ENCODE measurements around the gene CENPB.

The CENPB gene

GRCh38 chr20:3788685-3789155 is 2.2 kb upstream of the CENPB start:
- TF ChIP-seq EP300 (IDR thresholded peaks at IDR 0.05; ENCODE audit: borderline replicate concordance) (no peak), TCF12 (IDR thresholded peaks at IDR 0.05; ENCODE audit: low read depth) (no peak), YY1 (IDR thresholded peaks at IDR 0.05; ENCODE audit: low read depth) (no peak), CEBPB (IDR thresholded peaks at IDR 0.05) (no peak), RAD21 (IDR thresholded peaks at IDR 0.05; ENCODE audit: low read depth) (no peak), REST (IDR thresholded peaks at IDR 0.05; ENCODE audit: low read depth) (no peak), FOXM1 (IDR thresholded peaks at IDR 0.05; ENCODE audit: borderline replicate concordance, low read depth) (no peak), USF1 (IDR thresholded peaks at IDR 0.05) (no peak), EGR1 (IDR thresholded peaks at IDR 0.05) (no peak), ZBTB7A (IDR thresholded peaks at IDR 0.05; ENCODE audit: low read depth) (no peak), MAX (IDR thresholded peaks at IDR 0.05) (no peak), NFIC (IDR thresholded peaks at IDR 0.05) (no peak), CREB1 (IDR thresholded peaks at IDR 0.05; ENCODE audit: low read depth) (no peak), TAF1 (IDR thresholded peaks at IDR 0.05; ENCODE audit: low read depth) (no peak), TEAD4 (IDR thresholded peaks at IDR 0.05) (no peak)

GRCh38 chr20:3787324-3788014 is 929 bp upstream of the CENPB start:
- TF ChIP-seq REST (IDR thresholded peaks at IDR 0.05; ENCODE audit: low read depth) (peak; percentile 53), RAD21 (IDR thresholded peaks at IDR 0.05; ENCODE audit: low read depth) (no peak)

GRCh38 chr20:3786126-3786484 is 435 bp downstream of the CENPB start:
- TF ChIP-seq MAX (IDR thresholded peaks at IDR 0.05): peak; percentile 79
- TF ChIP-seq TEAD4 (IDR thresholded peaks at IDR 0.05): no peak
- no peak for TF ChIP-seq USF1 (IDR thresholded peaks at IDR 0.05)
- TF ChIP-seq YY1 (IDR thresholded peaks at IDR 0.05; ENCODE audit: low read depth): no peak

- TF ChIP-seq EP300 (IDR thresholded peaks at IDR 0.05; ENCODE audit: borderline replicate concordance): no peak
- TF ChIP-seq FOXM1 (IDR thresholded peaks at IDR 0.05; ENCODE audit: borderline replicate concordance, low read depth): no peak
- TF ChIP-seq CEBPB (IDR thresholded peaks at IDR 0.05): no peak
- TF ChIP-seq MAX (IDR thresholded peaks at IDR 0.05): no peak
- no peak for TF ChIP-seq EGR1 (IDR thresholded peaks at IDR 0.05)
- TF ChIP-seq TEAD4 (IDR thresholded peaks at IDR 0.05): no peak
- TF ChIP-seq ZBTB7A (IDR thresholded peaks at IDR 0.05; ENCODE audit: low read depth): no peak
- no peak for TF ChIP-seq REST (IDR thresholded peaks at IDR 0.05; ENCODE audit: low read depth)
- no peak for TF ChIP-seq TAF1 (IDR thresholded peaks at IDR 0.05; ENCODE audit: low read depth)
- TF ChIP-seq CREB1 (IDR thresholded peaks at IDR 0.05; ENCODE audit: low read depth): no peak
- TF ChIP-seq YY1 (IDR thresholded peaks at IDR 0.05; ENCODE audit: low read depth): no peak
- TF ChIP-seq RAD21 (IDR thresholded peaks at IDR 0.05; ENCODE audit: low read depth): no peak
These were observed 1.1 kb downstream of the CENPB start for GRCh38 chr20:3785240-3786125.
